Psoas muscle (tissue), 8 donors: ENCODE data around the gene FATE1. TPM values are rescaled to one million over a fixed set of nuclear protein-coding genes. Genes with fewer than 3 reads are reported as not detected.

ENCODE experiments used
- ATAC-seq, 4 donors: fragments of 200-7000 bp; cut with Tn5 transposase; one replicate each; pipeline ENCODE4 v1.9.1; 2020; ENCODE audit warnings: moderate library complexity in 3 of 4, mild to moderate bottlenecking in 2 of 4
- DNase-seq, 2 donors: peaks; one replicate each; pipeline ENCODE4 v3.0.0-alpha.2; 2020
- H3K27ac ChIP-seq: fragments of 200-600 bp; one replicate; pipeline ENCODE4 v1.8.0; 2022
- H3K27me3 ChIP-seq, 3 donors: fragments of 200-600 bp in 1 of 3; one replicate each; pipeline versions ENCODE4 v1.6.1 to v1.8.0; 2013 to 2022; ENCODE audit warnings: low read length in 2 of 3, mild to moderate bottlenecking in 2 of 3, moderate library complexity in 1 of 3; ENCODE audit not compliant: insufficient read depth in 3 of 3
- H3K36me3 ChIP-seq, 2 donors: fragments of 200-600 bp in 1 of 2; one replicate each; pipeline versions ENCODE4 v1.6.1 to v1.8.0; 2013 to 2022; ENCODE audit warnings: low read depth in 1 of 2, mild to moderate bottlenecking in 1 of 2, moderate library complexity in 1 of 2; ENCODE audit not compliant: insufficient read depth in 1 of 2
- H3K4me1 ChIP-seq: fragments of 200-600 bp; one replicate; pipeline ENCODE4 v1.8.0; 2022
- H3K4me3 ChIP-seq: fragments of 200-600 bp; one replicate; pipeline ENCODE4 v1.8.0; 2022; ENCODE audit warnings: mild to moderate bottlenecking
- H3K9me3 ChIP-seq: fragments of 200-600 bp; one replicate; pipeline ENCODE4 v1.8.0; 2022
- CTCF ChIP-seq: fragments of 200-600 bp; IDR thresholded peaks from one replicate; pipeline ENCODE4 v1.8.0; 2022; ENCODE audit warnings: antibody characterized with exemption
- WGBS, 3 donors: extraction: QIAGEN DNeasy Blood & Tissue Kit; methylation state at CpG; one replicate each; pipeline versions ENCODE4 v1.1.6 to v1.1.7; 2013; 5-methylcytosine and 5-hydroxymethylcytosine counted together
- intact Hi-C, 2 donors: fragments of 100-400 bp; cut with DNase I; formaldehyde crosslinking; loops; one replicate each; pipeline versions ENCODE4 v1.11.0 to v1.14.2; 2022
- polyA plus RNA-seq, 3 donors: library from polyadenylated mRNA; stranded (reverse); fragments of 200-250 nt; gene quantifications; one replicate each; pipeline ENCODE4 v1.2.3, GENCODE V29; 2013
- total RNA-seq, 4 donors: library from RNA; stranded (reverse); fragmentation: NEBNext Ultra II Directional in 2 of 4; extraction: Animal tissue kit (Norgen Biotek cat#: 25700) in 2 of 4; gene quantifications; one replicate each; pipeline versions ENCODE4 v1.2.1 to v1.2.4, GENCODE V29; 2021 to 2023
- donor health status: healthy with polysubstance abuse.
- donor health status: DM: no; HTN: no; CAD: no; lungs with moderate emphysema.
- donor health status: Bipolar disorder and iron deficiency.
- donor health status: healthy.
- donor health status: DM: yes; HTN: yes; CAD: no.
- donor health status: DM: no; HTN: no; CAD: no.
- donor health status: DM: no; HTN: no; CAD: no.
- donor health status: DM: yes; HTN: yes; CAD: no.

Gene FATE1
- total and polyA plus RNA-seq, 7 donors: 0.06 to 0.39 (median 0.15) TPM; not detected in 3

GRCh38 chrX:151710457-151710856, 5.4 kb upstream of the FATE1 start:
- intact Hi-C loops: no loop called here
- H3K4me3 ChIP-seq: no peak overlapping the region
- WGBS, 3 donors: 61 to 77% (median 64%) methylated on average over 2 of the region's 2 CpGs
- H3K4me1 ChIP-seq: no peaks in the 10 kb centered on the region
- no peak overlapping the region for H3K27ac ChIP-seq
- H3K36me3 ChIP-seq: no peaks in the 10 kb centered on the region
- TF ChIP-seq CTCF: no peak
- DNase-seq (no peak), ATAC-seq (no peak)
- peaks cover 0 to 3% (median 0%) of the 10 kb centered on the region in 3 donors for H3K27me3 ChIP-seq
- H3K9me3 ChIP-seq: no peaks in the 10 kb centered on the region

GRCh38 chrX:151711154-151711553, 4.7 kb upstream of the FATE1 start:
- H3K27me3 ChIP-seq: peaks cover 0 to 3% (median 0%) of the 10 kb centered on the region in 3 donors
- no peak overlapping the region for H3K4me3 ChIP-seq
- H3K27ac ChIP-seq: no peak overlapping the region
- no peak for TF ChIP-seq CTCF
- WGBS, 3 donors: 48 to 85% (median 61%) methylated on average over 3 to 5 of the region's 5 CpGs
- intact Hi-C loops: no loop called here
- no peaks in the 10 kb centered on the region for H3K36me3 ChIP-seq
- no peaks in the 10 kb centered on the region for H3K4me1 ChIP-seq
- H3K9me3 ChIP-seq: no peaks in the 10 kb centered on the region
- ATAC-seq: no peak
- DNase-seq: no peak

- Histone ChIP-seq H3K4me3 (no peak overlapping the region), H3K9me3 (no peaks in the 10 kb centered on the region), H3K27me3 (peaks cover 0 to 6% (median 0%) of the 10 kb centered on the region in 3 donors), H3K36me3 (no peaks in the 10 kb centered on the region), H3K4me1 (no peaks in the 10 kb centered on the region), H3K27ac (no peak overlapping the region)
- 16 to 47% (median 24%) methylated on average over 2 of the region's 2 CpGs for WGBS, 3 donors
- intact Hi-C loops: no loop called here
- peak in 2 of 4 donors; percentile 33 to 35 for ATAC-seq
- no peak for TF ChIP-seq CTCF
- DNase-seq: no peak
Observed at GRCh38 chrX:151711787-151712186, 4.0 kb upstream of the FATE1 start.

GRCh38 chrX:151712253-151712652, 3.6 kb upstream of the FATE1 start:
- Histone ChIP-seq H3K27ac (no peak overlapping the region), H3K4me3 (no peak overlapping the region), H3K36me3 (no peaks in the 10 kb centered on the region), H3K27me3 (peaks cover 0 to 7% (median 0%) of the 10 kb centered on the region in 3 donors), H3K4me1 (no peaks in the 10 kb centered on the region), H3K9me3 (no peaks in the 10 kb centered on the region)
- intact Hi-C loops: no loop called here
- 15 to 21% (median 20%) methylated on average over 3 of the region's 3 CpGs for WGBS, 3 donors
- TF ChIP-seq CTCF: no peak
- ATAC-seq: no peak
- DNase-seq: no peak

GRCh38 chrX:151713849-151714248, 2.0 kb upstream of the FATE1 start:
- WGBS, 3 donors: 57 to 70% (median 62%) methylated on average over 3 of the region's 3 CpGs
- H3K36me3 ChIP-seq: no peaks in the 10 kb centered on the region
- H3K27ac ChIP-seq: no peak overlapping the region
- H3K27me3 ChIP-seq: peaks cover 0 to 4% (median 0%) of the 10 kb centered on the region in 3 donors
- peak; percentile 36 for TF ChIP-seq CTCF
- ATAC-seq: no peak
- no peak overlapping the region for H3K4me3 ChIP-seq
- intact Hi-C loops: no loop called here
- no peaks in the 10 kb centered on the region for H3K9me3 ChIP-seq
- DNase-seq: no peak
- no peaks in the 10 kb centered on the region for H3K4me1 ChIP-seq
